Measurements from ENCODE around the gene ABCB11. TPM values are rescaled to one million over a fixed set of nuclear protein-coding genes. Genes with fewer than 3 reads are reported as not detected.

ABCB11 gene
- total and polyA plus RNA-seq, 10 of the 15 experiments (the other 5 are each of a cell fraction or from before 2014, with no cell fraction given) = not detected

DNA sequence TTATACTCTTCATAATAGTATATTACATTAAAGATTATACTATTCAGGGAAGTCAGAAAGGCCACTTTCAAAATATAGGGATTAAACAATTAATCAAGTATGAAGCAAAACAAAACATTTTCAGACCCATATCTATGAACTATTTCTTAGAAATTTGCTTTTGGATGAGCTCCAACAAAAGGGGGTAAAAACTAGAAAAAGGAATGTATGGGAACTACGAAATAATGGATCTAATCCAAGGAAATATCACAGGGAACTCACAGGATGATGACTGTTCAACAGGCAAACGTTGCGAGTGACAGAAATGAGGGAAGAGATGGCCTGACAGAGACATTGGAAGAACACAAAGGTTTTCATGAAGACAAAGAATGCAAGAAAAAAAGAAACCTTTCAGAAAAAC lies 102.1 kb downstream of the ABCB11 start:
- DNase-seq (ENCODE audit: low read depth, low spot score) (no peak), FAIRE-seq (no peak), ATAC-seq (no peak)
- RAD21 ChIA-PET (ENCODE audit: unreplicated experiment) = no interaction called here
- no peak overlapping the region for H3K4me3 ChIP-seq
- CTCF ChIA-PET = no interaction called here
- H2AFZ ChIP-seq (ENCODE audit: control insufficient read depth, low read depth, low read length) = no peak overlapping the region
- SMC1A ChIA-PET (ENCODE audit: uncharacterized antibody, unreplicated experiment) = no interaction called here
- in situ Hi-C loops (cut with MboI) (no loop called here), intact Hi-C loops (cut with micrococcal nuclease; ENCODE audit: unreplicated experiment) (no loop called here)
- H3K27me3 ChIP-seq (replicated peaks in 1 of 2; ENCODE audit: control insufficient read depth in 2 of 2, insufficient read depth in 2 of 2, low read length in 1 of 2) = peaks cover 2 to 3% of the 10 kb centered on the region in 2 experiments; a peak in 3 of 4 replicates
- H3K9ac ChIP-seq (ENCODE audit: control insufficient read depth, insufficient read depth, low read length) = no peak overlapping the region
- no peaks in the 10 kb centered on the region for H3K9me3 ChIP-seq (replicated peaks; ENCODE audit: control insufficient read depth, insufficient read depth, low read length)
- POLR2A ChIA-PET = no interaction called here
- H3K79me2 ChIP-seq (ENCODE audit: control insufficient read depth, insufficient read depth, low read length) = no peaks in the 10 kb centered on the region
- no TSS peak for BruUV-seq (replicated peaks)
- 20% methylated on average over 3 of the region's 3 CpGs for WGBS (ENCODE audit: insufficient coverage, insufficient replicate concordance, low lambda C conversion rate, missing lambda C conversion rate)
- no peaks in the 10 kb centered on the region for H3K36me3 ChIP-seq (ENCODE audit: control insufficient read depth in 2 of 2, insufficient read depth in 2 of 2, low read length in 1 of 2)
- H3K27ac ChIP-seq (ENCODE audit: control insufficient read depth, insufficient read depth) = no peak overlapping the region
- no peak for TF ChIP-seq KDM1A (IDR thresholded peaks at IDR 0.05; ENCODE audit: borderline replicate concordance)
- H4K20me1 ChIP-seq (ENCODE audit: control insufficient read depth, insufficient read depth) = no peaks in the 10 kb centered on the region
- no peaks in the 10 kb centered on the region for H3K4me1 ChIP-seq (ENCODE audit: control insufficient read depth, insufficient read depth, low read length)
- H3K4me2 ChIP-seq (ENCODE audit: control insufficient read depth, insufficient read depth) = no peak overlapping the region

DNA sequence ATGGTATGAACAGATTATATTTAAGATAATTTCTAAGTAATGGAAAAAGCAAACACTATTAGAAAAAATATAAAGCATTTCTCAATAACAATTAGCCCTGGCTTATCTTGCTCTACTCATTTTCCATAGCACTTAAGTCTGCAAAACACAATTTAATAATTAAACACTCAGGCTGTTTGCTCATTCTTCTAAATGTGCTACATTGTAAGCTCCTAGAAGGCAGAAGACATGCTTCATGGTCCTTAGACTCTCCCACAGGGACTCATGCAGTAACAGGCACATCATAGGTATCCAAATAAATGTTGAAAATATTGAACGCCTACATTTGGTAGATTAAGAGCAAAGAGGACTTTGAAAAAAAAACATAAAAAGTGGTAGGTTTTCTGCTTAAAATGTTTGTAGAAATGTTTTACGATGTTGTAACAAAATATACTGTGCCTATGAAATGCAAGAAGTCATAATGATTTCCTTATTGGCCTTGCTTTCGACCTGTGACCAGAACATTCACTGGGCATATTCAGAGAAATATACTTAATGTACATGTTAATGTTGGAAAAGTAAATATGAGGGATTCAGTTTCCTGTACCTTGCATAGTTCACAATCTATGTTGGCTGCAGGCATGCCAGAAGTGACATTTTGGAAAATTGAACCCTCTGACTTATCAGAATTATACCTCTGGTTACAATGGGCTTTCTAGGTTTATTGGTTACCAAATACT lies 102.9 kb downstream of the ABCB11 start:
- in situ Hi-C loops (cut with MboI) = no loop called here
- no TSS peak for BruUV-seq (replicated peaks)
- H3K9ac ChIP-seq (ENCODE audit: control insufficient read depth, insufficient read depth, low read length) = no peak overlapping the region
- no peaks in the 10 kb centered on the region for H3K9me3 ChIP-seq (replicated peaks; ENCODE audit: control insufficient read depth, insufficient read depth, low read length)
- DNase-seq (ENCODE audit: low read depth, low spot score) (no peak), ATAC-seq (no peak), FAIRE-seq (no peak)
- ChIA-PET RAD21 (ENCODE audit: unreplicated experiment) (no interaction called here), SMC1A (ENCODE audit: uncharacterized antibody, unreplicated experiment) (no interaction called here), CTCF (no interaction called here), POLR2A (no interaction called here)
- H3K27me3 ChIP-seq (replicated peaks in 1 of 2; ENCODE audit: control insufficient read depth in 2 of 2, insufficient read depth in 2 of 2, low read length in 1 of 2) = peaks cover 2 to 3% of the 10 kb centered on the region in 2 experiments; a peak in 3 of 4 replicates
- no peaks in the 10 kb centered on the region for H3K79me2 ChIP-seq (ENCODE audit: control insufficient read depth, insufficient read depth, low read length)
- intact Hi-C loops (cut with micrococcal nuclease; ENCODE audit: unreplicated experiment) = no loop called here
- no peak overlapping the region for H3K4me3 ChIP-seq
- no peaks in the 10 kb centered on the region for H3K36me3 ChIP-seq (ENCODE audit: control insufficient read depth in 2 of 2, insufficient read depth in 2 of 2, low read length in 1 of 2)
- WGBS (ENCODE audit: insufficient coverage, insufficient replicate concordance, low lambda C conversion rate, missing lambda C conversion rate) = 15% methylated on average over 3 of the region's 3 CpGs
- no peak overlapping the region for H2AFZ ChIP-seq (ENCODE audit: control insufficient read depth, low read depth, low read length)
- no peaks in the 10 kb centered on the region for H4K20me1 ChIP-seq (ENCODE audit: control insufficient read depth, insufficient read depth)
- no peaks in the 10 kb centered on the region for H3K4me1 ChIP-seq (ENCODE audit: control insufficient read depth, insufficient read depth, low read length)
- H3K4me2 ChIP-seq (ENCODE audit: control insufficient read depth, insufficient read depth) = no peak overlapping the region
- H3K27ac ChIP-seq (ENCODE audit: control insufficient read depth, insufficient read depth) = no peak overlapping the region
- TF ChIP-seq ZNF217 (IDR thresholded peaks at IDR 0.05) (no peak), ZNF274 (IDR thresholded peaks at IDR 0.05; ENCODE audit: insufficient read depth, insufficient read length) (no peak), RUNX3 (IDR thresholded peaks at IDR 0.05; ENCODE audit: low read length) (no peak), SMAD1 (IDR thresholded peaks at IDR 0.05; ENCODE audit: low read depth, partially characterized antibody) (no peak), ZBTB11 (CRISPR knock-in tag; IDR thresholded peaks at IDR 0.05) (no peak), BCL11A (IDR thresholded peaks at IDR 0.05; ENCODE audit: low read depth, low read length) (no peak), SRF (IDR thresholded peaks at IDR 0.05; ENCODE audit: low read depth in 2 of 2, low read length in 2 of 2) (no peak)
- TF ChIP-seq, protein P1, sequence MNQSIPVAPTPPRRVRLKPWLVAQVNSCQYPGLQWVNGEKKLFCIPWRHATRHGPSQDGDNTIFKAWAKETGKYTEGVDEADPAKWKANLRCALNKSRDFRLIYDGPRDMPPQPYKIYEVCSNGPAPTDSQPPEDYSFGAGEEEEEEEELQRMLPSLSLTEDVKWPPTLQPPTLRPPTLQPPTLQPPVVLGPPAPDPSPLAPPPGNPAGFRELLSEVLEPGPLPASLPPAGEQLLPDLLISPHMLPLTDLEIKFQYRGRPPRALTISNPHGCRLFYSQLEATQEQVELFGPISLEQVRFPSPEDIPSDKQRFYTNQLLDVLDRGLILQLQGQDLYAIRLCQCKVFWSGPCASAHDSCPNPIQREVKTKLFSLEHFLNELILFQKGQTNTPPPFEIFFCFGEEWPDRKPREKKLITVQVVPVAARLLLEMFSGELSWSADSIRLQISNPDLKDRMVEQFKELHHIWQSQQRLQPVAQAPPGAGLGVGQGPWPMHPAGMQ (IDR thresholded peaks at IDR 0.05; ENCODE audit: borderline replicate concordance) = no peak

All from GM12878 (cell line).